Measurements from ENCODE around the gene LIMS2. TPM values are rescaled to one million over a fixed set of nuclear protein-coding genes. Genes with fewer than 3 reads are reported as not detected.

LIMS2 gene
- total and polyA plus RNA-seq, 2 of the 8 experiments (the other 6 are each of a cell fraction or from before 2014, with no cell fraction given): 3.3 to 4.8 TPM

- TF ChIP-seq ZNF274 (IDR thresholded peaks at IDR 0.05; ENCODE audit: borderline replicate concordance, extremely low read depth, low read length) (no peak), KDM5A (IDR thresholded peaks at IDR 0.05; ENCODE audit: low read length) (no peak), BACH1 (IDR thresholded peaks at IDR 0.05; ENCODE audit: low read length) (no peak), CTBP2 (IDR thresholded peaks at IDR 0.05; ENCODE audit: borderline replicate concordance, insufficient read depth, insufficient read length, low read length) (no peak)
These were observed 23.9 kb downstream of the LIMS2 start (continued) for GRCh38 chr2:127651381-127651809.
